ENCODE measurements around the gene LIMK2. TPM values are rescaled to one million over a fixed set of nuclear protein-coding genes. Genes with fewer than 3 reads are reported as not detected.

LIMK2 gene
- polyA plus RNA-seq, 1 donor (not counting 4 experiments of a cell fraction or from before 2014, with no cell fraction given) = 42.6 TPM

DNA sequence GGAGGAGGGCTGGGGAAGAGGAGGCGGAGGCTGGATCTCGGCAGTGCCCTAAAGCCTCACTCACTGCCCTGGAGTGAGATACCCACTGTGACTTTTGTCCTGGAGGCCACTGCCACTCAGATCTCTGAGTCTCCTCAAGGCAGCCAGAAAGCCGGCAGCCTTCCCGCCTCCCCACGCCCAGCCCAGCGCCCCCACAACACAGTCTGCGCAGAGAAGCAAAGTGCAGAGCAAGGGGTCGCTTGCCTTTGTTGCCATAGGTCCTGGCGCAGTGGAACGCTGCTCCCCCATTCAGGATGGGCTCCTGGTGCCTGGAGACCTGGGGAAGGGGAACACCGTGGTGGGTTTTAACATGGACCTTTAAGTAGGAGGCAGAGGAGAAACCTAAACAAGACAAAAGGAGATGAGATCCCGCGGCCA is 116.5 kb downstream of the LIMK2 start:
- no peaks in the 10 kb centered on the region for H3K27me3 ChIP-seq (ENCODE audit: control insufficient read depth, extremely low read depth, insufficient read depth, low read length)
- no peaks in the 10 kb centered on the region for H3K9me1 ChIP-seq (ENCODE audit: control insufficient read depth, extremely low read depth, insufficient read depth, low read length)
- no peak overlapping the region for H3K27ac ChIP-seq (ENCODE audit: control insufficient read depth, insufficient read depth, low read length)
- no peak overlapping the region for H3K4me2 ChIP-seq (ENCODE audit: control insufficient read depth, extremely low read depth, insufficient read depth, low read depth, low read length)
- dilution Hi-C loops (cut with MboI; ENCODE audit: extremely low pct_ligation_motif_present, low sequenced_read_pairs) = no loop called here
- DNase-seq (ENCODE audit: low read depth, low spot score) (no peak), FAIRE-seq (no peak)
- TF ChIP-seq EZH2 (IDR thresholded peaks at IDR 0.05; ENCODE audit: low read length) = no peak
- TF ChIP-seq, protein P1, sequence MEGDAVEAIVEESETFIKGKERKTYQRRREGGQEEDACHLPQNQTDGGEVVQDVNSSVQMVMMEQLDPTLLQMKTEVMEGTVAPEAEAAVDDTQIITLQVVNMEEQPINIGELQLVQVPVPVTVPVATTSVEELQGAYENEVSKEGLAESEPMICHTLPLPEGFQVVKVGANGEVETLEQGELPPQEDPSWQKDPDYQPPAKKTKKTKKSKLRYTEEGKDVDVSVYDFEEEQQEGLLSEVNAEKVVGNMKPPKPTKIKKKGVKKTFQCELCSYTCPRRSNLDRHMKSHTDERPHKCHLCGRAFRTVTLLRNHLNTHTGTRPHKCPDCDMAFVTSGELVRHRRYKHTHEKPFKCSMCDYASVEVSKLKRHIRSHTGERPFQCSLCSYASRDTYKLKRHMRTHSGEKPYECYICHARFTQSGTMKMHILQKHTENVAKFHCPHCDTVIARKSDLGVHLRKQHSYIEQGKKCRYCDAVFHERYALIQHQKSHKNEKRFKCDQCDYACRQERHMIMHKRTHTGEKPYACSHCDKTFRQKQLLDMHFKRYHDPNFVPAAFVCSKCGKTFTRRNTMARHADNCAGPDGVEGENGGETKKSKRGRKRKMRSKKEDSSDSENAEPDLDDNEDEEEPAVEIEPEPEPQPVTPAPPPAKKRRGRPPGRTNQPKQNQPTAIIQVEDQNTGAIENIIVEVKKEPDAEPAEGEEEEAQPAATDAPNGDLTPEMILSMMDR (optimal IDR thresholded peaks at IDR 0.05 in 1 of 3, IDR thresholded peaks at IDR 0.05 in 1 of 3, conservative IDR thresholded peaks at IDR 0.05 in 1 of 3; ENCODE audit: extremely low read depth in 1 of 3, insufficient read depth in 2 of 3, low read length in 3 of 3) = no peak
- H3K4me3 ChIP-seq (ENCODE audit: control insufficient read depth in 2 of 3, extremely low read depth in 1 of 3, insufficient read depth in 2 of 3, low read depth in 1 of 3, low read length in 3 of 3) = no peak overlapping the region
- peaks cover 34% of the 10 kb centered on the region for H3K4me1 ChIP-seq (ENCODE audit: control insufficient read depth, extremely low read depth, insufficient read depth, low read length)
- no peaks in the 10 kb centered on the region for H3K9me3 ChIP-seq (ENCODE audit: control insufficient read depth, low read depth, low read length)
- peaks cover 1 to 7% of the 10 kb centered on the region in 2 experiments for H3K36me3 ChIP-seq (ENCODE audit: control insufficient read depth in 2 of 2, extremely low read depth in 1 of 2, insufficient read depth in 2 of 2, low read length in 2 of 2)
- H3K79me2 ChIP-seq (ENCODE audit: control insufficient read depth, insufficient read depth, low read length) = no peaks in the 10 kb centered on the region
- no peak overlapping the region for H3K9ac ChIP-seq (ENCODE audit: control insufficient read depth, extremely low read depth, insufficient read depth, low read length)
- no peaks in the 10 kb centered on the region for H4K20me1 ChIP-seq (ENCODE audit: control insufficient read depth, extremely low read depth, insufficient read depth, low read length)
- H2AFZ ChIP-seq (ENCODE audit: control insufficient read depth, low read length) = no peak overlapping the region

DNA sequence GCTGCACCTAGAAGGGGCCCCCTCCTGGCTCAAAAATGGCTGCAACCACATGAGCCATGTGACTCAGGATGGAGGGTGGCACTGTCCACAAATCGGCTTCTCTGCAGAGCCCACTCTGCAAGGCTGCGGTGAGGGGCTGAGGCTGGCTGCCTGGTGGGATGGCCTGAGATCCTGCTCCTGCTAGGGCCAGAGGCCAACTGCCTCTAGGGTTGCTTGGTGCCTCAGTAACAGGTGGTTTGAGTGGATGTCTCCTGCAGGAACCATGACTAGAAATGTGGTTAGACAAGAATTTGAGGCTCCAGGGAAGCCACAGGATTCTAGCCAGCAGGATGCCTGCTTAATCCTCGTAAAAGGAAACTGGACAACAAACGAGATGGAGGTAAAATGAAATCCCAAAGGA is 116.9 kb downstream of the LIMK2 start:
- Histone ChIP-seq H3K4me1 (ENCODE audit: control insufficient read depth, extremely low read depth, insufficient read depth, low read length) (peaks cover 39% of the 10 kb centered on the region), H4K20me1 (ENCODE audit: control insufficient read depth, extremely low read depth, insufficient read depth, low read length) (no peaks in the 10 kb centered on the region), H3K4me3 (ENCODE audit: control insufficient read depth in 2 of 3, extremely low read depth in 1 of 3, insufficient read depth in 2 of 3, low read depth in 1 of 3, low read length in 3 of 3) (no peak overlapping the region), H2AFZ (ENCODE audit: control insufficient read depth, low read length) (no peak overlapping the region), H3K4me2 (ENCODE audit: control insufficient read depth, extremely low read depth, insufficient read depth, low read depth, low read length) (no peak overlapping the region), H3K9me3 (ENCODE audit: control insufficient read depth, low read depth, low read length) (no peaks in the 10 kb centered on the region), H3K36me3 (ENCODE audit: control insufficient read depth in 2 of 2, extremely low read depth in 1 of 2, insufficient read depth in 2 of 2, low read length in 2 of 2) (peaks cover 1 to 7% of the 10 kb centered on the region in 2 experiments), H3K27me3 (ENCODE audit: control insufficient read depth, extremely low read depth, insufficient read depth, low read length) (no peaks in the 10 kb centered on the region), H3K27ac (ENCODE audit: control insufficient read depth, insufficient read depth, low read length) (no peak overlapping the region), H3K79me2 (ENCODE audit: control insufficient read depth, insufficient read depth, low read length) (no peaks in the 10 kb centered on the region), H3K9ac (ENCODE audit: control insufficient read depth, extremely low read depth, insufficient read depth, low read length) (no peak overlapping the region), H3K9me1 (ENCODE audit: control insufficient read depth, extremely low read depth, insufficient read depth, low read length) (no peaks in the 10 kb centered on the region)
- dilution Hi-C loops (cut with MboI; ENCODE audit: extremely low pct_ligation_motif_present, low sequenced_read_pairs) = no loop called here
- FAIRE-seq = peak; percentile 56
- DNase-seq (ENCODE audit: low read depth, low spot score) = no peak
- TF ChIP-seq EZH2 (IDR thresholded peaks at IDR 0.05; ENCODE audit: low read length) = no peak
- TF ChIP-seq, protein P1 (optimal IDR thresholded peaks at IDR 0.05 in 1 of 3, IDR thresholded peaks at IDR 0.05 in 1 of 3, conservative IDR thresholded peaks at IDR 0.05 in 1 of 3; ENCODE audit: extremely low read depth in 1 of 3, insufficient read depth in 2 of 3, low read length in 3 of 3) = no peak

Small RNA genes within 50 kb of the gene (small RNA-seq; reads per million reads assigned to genes)
- gene RF00019 (ENCODE audit: insufficient read length in 3 of 3, low read depth in 3 of 3, low replicate concordance in 1 of 3) = 0 reads per million in 3 experiments
- gene RNA5SP496 (ENCODE audit: insufficient read length in 3 of 3, low read depth in 3 of 3, low replicate concordance in 1 of 3) = 0.13 to 0.50 (median 0.33) reads per million in 3 experiments
- 0 reads per million in 3 experiments for gene RNU6-1128P (ENCODE audit: insufficient read length in 3 of 3, low read depth in 3 of 3, low replicate concordance in 1 of 3)

Other genes starting within 250 kb of the LIMK2 start
- 7.9 to 14.1 TPM (median 12.5 TPM) in 3 replicates for gene MORC2, start 243.5 kb upstream of the LIMK2 start, polyA plus RNA-seq
- gene TUG1, start 243.0 kb upstream of the LIMK2 start, polyA plus RNA-seq = 47.7 to 84.0 TPM (median 77.1 TPM) in 3 replicates
- gene SMTN, start 131.0 kb upstream of the LIMK2 start, polyA plus RNA-seq = 51.1 to 131 TPM (median 61.2 TPM) in 3 replicates
- gene SELENOM, start 104.7 kb upstream of the LIMK2 start, polyA plus RNA-seq = 9.1 to 27.7 TPM (median 16.3 TPM) in 3 replicates
- 0.14 to 0.26 TPM (median 0.22 TPM) in 3 replicates for gene INPP5J, start 89.3 kb upstream of the LIMK2 start, polyA plus RNA-seq
- gene PLA2G3, start 71.8 kb upstream of the LIMK2 start, polyA plus RNA-seq = 0.37 to 0.39 TPM (median 0.38 TPM) in 3 replicates
- gene RNF185, start 52.1 kb upstream of the LIMK2 start, polyA plus RNA-seq = 35.1 to 44.3 TPM (median 35.4 TPM) in 3 replicates
- gene PIK3IP1, start 80.2 kb downstream of the LIMK2 start, polyA plus RNA-seq = 13.3 to 25.6 TPM (median 13.9 TPM) in 3 replicates
- 2.5 to 5.0 TPM (median 3.4 TPM) in 3 replicates for gene PATZ1, start 134.0 kb downstream of the LIMK2 start, polyA plus RNA-seq
- 60.6 to 87.4 TPM (median 86.9 TPM) in 3 replicates for gene DRG1, start 187.3 kb downstream of the LIMK2 start, polyA plus RNA-seq